IPS-NIHi7 (cell line): ENCODE data around the gene ADGRL1.
A peak's percentile ranks its signal among the peaks of the same experiment; 100 is the strongest.

Experiments
- DNase-seq: peaks from one replicate; pipeline ENCODE4 v3.0.0; 2012; ENCODE audit warnings: mixed read lengths; ENCODE audit errors: extremely low spot score

The ADGRL1 gene

DNA sequence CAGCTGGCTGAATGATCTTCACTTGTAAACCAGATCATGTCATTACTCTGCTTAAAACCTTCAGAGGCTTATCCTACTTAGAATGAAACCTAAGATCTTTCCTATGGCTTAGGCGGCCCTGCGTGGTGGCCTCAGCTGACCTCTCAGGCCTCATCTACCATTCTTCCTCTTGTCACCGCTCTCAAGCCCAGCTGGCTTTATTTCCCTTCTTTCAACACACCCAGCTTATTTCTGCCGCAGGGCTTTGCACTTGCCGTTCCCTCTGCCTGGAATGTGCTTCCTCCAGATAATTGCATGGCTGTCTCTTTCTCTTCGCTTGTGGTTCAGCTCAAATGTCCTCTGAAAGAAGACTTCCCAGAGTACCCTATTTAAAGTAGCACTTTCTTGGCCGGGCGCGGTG, 66.0 kb downstream of the ADGRL1 start:
- no peak for DNase-seq

DNA sequence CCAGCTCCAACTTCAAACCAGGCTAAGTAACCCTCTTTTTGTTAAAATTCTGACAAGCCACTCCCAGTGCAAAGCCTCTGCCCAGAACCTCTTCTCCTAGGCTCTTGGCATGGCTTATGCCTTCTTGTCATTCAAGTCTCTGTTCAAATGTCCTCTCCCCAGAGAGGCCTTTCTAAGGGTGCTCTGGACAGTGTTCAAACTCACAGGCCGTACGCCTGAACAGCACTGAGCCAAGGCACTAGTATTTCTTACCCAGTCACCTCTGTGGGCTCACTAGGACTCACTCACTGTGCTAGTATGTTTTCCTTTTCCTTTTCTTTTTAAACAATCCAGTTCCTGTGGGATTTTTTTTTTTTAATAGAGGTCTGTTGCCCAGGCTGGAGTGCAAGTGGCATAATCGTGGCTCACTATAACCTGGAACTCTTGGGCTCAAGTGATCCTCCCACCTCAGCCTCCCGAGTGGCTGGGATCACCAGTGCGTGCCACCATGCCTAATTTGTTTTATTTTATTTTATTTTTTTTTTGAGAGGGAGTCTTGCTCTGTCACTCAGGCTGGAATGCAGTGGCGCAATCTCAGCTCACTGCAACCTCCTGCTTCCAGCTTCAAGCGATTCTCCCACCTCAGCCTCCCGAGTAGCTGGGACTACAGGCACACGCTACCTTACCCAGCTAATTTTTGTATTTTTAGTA, 67.2 kb downstream of the ADGRL1 start:
- DNase-seq = no peak

- DNase-seq = peak; percentile 97
Observed at GRCh38 chr19:14136509-14137281, 69.3 kb downstream of the ADGRL1 start, which contains the start of gene ASF1B. Gene ASF1B (minus strand): TSS chr19:14136589. CDS start chr19:14136456, 133 bp downstream.

DNA sequence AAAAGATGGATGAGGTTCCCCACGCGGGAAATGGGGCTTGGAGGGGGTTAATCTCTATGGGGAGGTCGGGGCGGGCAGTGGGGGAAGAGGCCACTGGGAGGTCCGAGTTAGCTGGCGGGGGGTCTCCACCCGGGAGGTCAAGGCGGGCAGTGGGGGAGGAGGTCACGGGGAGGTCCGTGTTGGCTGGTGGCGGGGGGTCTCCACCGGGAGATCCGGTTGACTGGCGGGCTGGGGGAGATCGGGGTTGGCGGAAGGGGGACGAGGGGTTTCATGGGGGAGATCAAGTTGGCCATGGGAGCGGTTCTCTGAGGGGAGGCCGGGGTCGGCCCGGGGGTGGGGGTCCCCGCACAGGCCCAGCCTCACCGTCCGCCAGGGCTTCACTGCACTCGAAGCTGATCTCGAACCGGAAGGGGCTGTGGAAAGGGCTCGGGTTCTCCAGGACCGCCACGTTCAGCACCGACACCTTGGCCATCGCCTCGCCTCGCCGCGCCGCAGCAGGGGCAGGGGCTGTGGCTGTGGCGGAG, 69.9 kb downstream of the ADGRL1 start:
- DNase-seq = no peak

DNA sequence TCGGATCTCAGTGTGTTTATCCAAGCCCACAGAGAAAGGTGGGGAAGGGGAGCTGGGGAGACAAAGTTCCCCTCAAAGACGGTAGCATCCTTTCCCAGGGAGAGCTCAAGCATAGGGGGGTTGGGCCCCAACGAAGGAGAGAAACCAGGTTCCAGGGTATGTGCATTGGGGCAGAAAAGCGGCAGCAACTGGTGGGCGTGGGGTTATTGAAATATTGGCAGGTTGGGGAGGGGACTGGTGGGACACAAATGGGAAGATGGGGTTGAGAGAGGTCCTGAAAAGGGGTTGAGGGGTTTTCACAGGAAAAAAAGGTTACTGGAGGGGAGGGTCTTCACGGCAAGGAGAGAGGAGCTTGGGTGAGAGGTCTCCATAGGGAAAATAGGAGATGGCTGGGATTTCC, 70.6 kb downstream of the ADGRL1 start:
- DNase-seq = no peak

- DNase-seq = no peak
Observed at GRCh38 chr19:14127929-14128509, 78.0 kb downstream of the ADGRL1 start.

- DNase-seq = no peak
Observed at GRCh38 chr19:14127176-14127575, 78.8 kb downstream of the ADGRL1 start.

- DNase-seq = no peak
Observed at GRCh38 chr19:14122924-14123323, 83.0 kb downstream of the ADGRL1 start.

- no peak for DNase-seq
Observed at GRCh38 chr19:14120497-14120780, 85.5 kb downstream of the ADGRL1 start.

DNA sequence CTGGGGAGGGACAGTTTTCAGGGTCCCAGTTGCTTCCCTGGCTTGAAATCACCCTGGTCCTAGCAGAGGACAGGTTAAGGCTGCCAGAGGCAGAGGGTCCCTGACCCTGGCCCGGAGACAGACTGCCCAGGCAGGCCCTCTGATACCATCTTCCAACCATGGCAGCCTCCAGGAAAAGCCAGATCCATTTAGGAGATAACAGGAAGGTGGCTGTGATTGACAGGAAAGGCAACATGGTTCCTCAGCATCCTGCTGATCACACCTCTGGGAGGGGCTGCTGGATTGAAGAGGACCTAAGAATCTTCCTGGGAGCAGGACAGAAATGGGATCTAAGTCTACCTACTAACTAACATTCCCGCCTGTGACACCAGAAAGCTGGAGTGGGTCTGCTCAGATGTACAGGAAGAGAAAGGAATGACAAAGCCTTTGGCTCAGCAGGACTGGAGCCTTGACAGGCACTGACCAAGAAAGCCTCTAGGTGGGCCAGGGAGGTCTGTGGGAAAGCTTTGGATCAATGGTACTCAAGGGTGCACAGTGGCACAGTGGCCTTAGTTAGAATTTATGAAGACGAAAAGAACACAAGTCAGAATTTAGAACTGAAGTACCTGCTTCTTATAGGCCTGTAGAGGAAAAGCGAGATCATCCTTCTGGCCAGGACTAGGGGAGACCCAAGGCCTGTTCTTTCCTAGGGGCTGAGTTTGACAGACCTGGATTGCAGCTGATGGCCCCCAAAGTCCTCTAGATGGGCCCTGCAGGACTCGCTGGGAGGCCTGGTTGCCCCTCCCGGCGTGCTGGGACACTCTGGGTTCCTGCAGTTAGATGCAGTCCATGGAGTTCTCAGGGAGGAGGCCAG, 86.1 kb downstream of the ADGRL1 start:
- no peak for DNase-seq

- no peak for DNase-seq
Observed at GRCh38 chr19:14119146-14119545, 86.8 kb downstream of the ADGRL1 start.

DNA sequence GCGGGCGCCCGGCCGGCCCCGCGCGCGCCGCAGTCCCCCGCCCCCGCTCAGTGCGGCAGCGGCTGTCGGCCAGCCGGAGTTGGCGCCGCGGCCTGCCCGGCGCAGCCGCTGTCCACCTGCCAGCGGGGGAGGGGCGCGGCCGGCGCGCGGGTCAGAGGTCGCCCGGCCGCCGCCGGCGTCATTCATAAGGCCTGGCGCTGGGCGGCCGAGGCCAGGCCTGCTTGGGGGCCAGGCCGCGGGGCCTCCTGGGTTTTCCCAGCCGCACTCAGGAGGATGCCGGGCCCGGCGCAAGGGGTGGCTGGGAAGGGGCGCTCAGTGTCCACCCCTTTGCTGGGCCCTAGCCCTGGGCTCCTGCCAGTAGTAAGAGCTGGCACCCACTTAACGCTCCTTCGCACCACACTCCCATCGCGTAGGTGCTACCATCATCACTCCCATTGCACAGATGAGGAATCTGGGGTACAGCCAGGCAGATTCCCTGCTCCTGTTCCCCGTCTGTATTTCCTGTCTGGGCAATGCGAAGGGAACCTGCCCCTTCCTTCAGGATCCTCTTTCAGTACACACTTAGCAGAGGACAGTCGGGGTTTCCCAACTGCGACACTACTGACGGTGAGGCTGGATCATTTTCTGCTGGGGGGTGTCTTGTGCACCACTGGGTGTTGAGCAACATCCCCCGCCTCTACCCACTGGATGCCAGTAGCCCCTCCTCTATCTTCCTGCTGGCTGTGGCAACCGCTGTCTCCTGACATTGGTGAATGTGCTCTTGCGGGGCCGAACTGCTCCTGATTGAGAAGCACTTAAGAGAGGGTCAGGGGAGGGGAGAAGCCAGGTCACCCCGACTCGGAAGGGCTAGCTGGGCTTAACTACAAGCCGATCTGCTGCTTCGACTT, 87.6 kb downstream of the ADGRL1 start:
- no peak for DNase-seq

DNA sequence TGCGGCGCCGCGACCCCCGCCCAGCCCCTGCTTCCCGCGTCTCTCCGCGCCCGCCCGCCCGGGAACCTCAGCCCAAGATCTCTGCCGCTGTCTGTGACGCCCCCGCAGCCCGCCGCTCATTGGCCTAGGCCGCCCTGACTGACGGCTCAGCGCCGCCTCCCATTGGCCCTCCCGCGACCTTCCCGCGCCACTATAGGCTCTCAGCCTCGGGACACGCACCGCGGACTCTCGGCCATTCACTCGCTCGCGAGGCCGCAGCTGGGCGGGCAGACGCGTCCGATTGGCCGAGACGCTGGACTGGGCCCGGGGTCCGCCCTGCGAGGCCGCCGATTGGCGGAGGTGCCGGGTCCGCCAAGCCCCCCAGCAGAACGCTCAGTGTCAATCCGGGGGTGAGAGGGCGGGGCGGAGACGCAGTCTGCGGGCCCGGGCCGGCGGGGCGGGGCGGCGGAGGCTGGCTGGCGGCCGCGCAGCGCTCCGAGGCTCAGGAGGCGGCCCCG, 88.3 kb downstream of the ADGRL1 start, which contains the start of gene PRKACA:
PRKACA (minus strand) TSS at position 95 of the 497 bp plus-strand sequence. CDS start 215 bp downstream, outside the sequence.
- DNase-seq = peak; percentile 100

DNA sequence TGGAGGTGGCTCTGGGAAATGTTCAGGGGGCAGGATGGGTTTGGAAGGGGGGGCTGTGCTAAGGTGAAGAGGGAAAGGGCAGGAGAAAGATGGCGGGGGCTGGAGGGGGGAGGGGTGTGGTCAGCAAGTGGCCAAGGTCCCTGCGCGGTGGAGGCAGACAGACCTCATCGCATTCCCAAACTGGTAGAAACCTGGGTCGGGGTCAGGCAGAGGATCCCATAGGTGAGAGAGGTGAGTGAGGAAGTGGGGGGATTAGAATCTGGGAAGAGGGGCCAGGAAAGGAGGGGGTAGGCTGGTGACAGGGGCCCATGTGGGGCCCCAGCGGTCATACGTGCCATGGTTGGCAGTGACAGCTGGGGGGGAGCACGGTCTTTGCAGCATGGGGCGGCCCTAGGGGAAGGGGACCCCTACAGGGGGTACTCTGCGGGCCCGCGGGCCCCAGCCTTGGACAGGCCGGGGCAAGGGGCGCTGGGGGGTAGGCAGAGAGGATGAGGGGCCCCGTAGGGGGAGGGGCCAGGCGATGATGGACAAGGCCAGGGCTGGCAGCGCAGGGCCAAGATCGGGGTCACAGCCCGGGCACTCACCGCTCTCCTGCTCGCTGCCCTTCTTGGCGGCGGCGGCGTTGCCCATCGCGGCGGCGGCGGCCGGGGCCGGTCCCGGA, 88.9 kb downstream of the ADGRL1 start:
- no peak for DNase-seq

DNA sequence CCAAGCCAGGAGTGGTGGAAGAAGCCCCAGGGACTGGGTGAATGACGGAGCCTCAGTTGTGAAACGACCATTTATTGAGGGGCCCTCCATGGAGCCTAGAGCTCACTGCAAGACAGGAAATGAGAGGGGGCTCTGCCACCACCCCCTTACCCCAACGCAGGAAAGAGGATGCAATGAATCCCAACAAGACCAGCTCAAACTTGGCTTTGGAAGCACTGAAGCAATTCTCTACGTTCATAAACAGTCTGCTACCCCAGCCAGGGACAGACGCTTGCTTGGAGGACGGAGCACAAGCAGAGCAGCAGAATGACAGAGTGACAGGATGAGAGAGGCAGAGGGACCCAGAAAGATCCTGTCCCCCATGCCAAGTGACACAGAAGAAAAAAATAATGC, 89.4 kb downstream of the ADGRL1 start:
- no peak for DNase-seq

DNA sequence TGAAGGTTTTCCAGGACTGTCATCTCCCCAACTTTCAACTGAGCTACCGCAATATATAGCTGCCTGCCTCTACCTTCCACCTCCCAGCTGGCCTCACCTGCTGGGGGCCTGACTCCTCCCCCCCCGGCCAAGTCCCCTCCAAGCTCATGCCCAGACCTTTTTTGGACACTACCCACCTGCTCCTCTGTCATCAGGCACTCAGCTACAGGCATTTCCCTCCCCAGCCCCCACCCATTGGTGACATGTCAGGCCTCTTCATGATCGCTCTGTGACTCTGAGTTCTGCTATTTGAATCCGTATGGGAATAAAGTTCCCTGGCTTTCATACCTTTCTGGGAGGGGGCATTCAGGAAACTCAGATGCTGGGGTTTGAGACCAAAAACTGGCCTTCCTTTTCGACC, 90.2 kb downstream of the ADGRL1 start:
- DNase-seq = no peak

GRCh38 chr19:14114854-14115253, 91.1 kb downstream of the ADGRL1 start:
- peak; percentile 61 for DNase-seq

DNA sequence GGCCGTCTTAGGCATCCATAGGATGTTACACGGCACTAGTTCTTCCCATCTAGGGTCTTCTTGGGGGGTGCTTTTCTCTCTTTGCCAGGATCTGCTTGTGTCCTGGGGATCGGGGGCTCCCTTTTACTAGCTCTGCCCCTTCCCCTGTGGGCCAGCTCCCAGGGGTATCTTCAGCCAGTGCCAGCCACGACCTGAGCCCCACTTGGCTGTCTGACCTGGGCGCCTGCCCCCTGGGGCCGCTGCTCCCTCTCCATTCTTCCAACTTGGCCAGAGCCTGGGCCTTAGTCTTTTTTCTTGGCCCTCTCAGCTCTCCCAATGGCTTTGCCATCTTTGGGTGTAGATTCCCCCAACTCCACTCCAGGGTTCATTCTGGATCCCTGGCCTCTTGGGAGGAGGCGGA, 91.5 kb downstream of the ADGRL1 start:
- DNase-seq = no peak

DNA sequence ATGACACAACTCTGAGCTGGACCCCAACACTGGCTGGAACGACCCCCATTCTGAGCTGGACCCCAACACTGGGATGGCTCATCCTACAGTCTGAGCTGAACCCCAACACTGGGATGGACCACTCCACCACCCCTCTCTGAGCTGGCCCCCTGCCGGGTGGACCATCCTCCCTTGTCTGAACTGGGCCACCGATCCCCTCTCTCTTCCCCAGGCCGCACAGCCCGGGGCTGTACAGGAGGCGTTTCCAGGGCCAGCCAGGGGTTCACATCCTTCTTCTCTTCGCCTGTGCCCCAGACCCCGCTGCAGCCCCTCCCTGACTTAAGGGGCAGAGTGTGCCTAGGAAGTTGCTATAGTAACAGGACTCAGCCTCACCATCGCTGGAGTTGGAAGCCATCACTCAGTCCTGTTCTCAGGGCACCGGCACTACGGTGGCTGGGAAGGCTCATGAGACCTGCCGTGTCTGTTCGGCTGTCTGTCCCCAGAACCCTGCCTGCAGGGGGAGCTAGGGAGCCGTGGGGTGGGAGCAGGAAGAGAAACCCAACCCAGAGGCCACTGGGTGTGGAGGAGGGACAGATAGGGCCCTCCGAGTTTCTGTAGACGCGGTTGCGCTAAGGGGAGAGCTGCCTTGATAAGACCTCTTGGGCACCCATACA, 92.1 kb downstream of the ADGRL1 start:
- DNase-seq = no peak
